ENCODE results near the gene CD163L1. TPM values are rescaled to one million over a fixed set of nuclear protein-coding genes. Genes with fewer than 3 reads are reported as not detected.

Gene CD163L1
- total RNA-seq, 2 experiments from 2014 or later: not detected

GRCh38 chr12:7351177-7351576, 92.8 kb downstream of the CD163L1 start:
- H3K4me3 ChIP-seq (ENCODE audit: low read depth, low read length, poor library complexity, severe bottlenecking): no peak overlapping the region
- no peaks in the 10 kb centered on the region for H3K4me1 ChIP-seq (ENCODE audit: insufficient read depth, low read length, poor library complexity, severe bottlenecking)
- H3K9me3 ChIP-seq (ENCODE audit: low read length): no peaks in the 10 kb centered on the region
- no peak overlapping the region for H3K27ac ChIP-seq (ENCODE audit: low read depth, low read length, poor library complexity, severe bottlenecking)
- H3K9me2 ChIP-seq (ENCODE audit: insufficient read depth, low read length): no peaks in the 10 kb centered on the region; the same call in 1 of the 2 replicates
- BruUV-seq (replicated peaks): no TSS peak
- no peak overlapping the region for H2AFZ ChIP-seq (ENCODE audit: low read length)
- no peaks in the 10 kb centered on the region for H4K20me1 ChIP-seq (ENCODE audit: insufficient read depth, low read length)
- no peak for TF ChIP-seq CTCF (conservative IDR thresholded peaks at IDR 0.05; ENCODE audit: low read length)
- intact Hi-C loops (cut with micrococcal nuclease; ENCODE audit: unreplicated experiment): no loop called here
- POLR2A ChIA-PET: no interaction called here
- H3K79me2 ChIP-seq (ENCODE audit: insufficient read depth, low read depth, low read length): no peaks in the 10 kb centered on the region
- CTCF ChIA-PET (ENCODE audit: unreplicated experiment): no interaction called here
- H3K4me2 ChIP-seq (ENCODE audit: low read length): no peak overlapping the region
- no peak for DNase-seq (ENCODE audit: low spot score)
- H3K36me3 ChIP-seq (ENCODE audit: insufficient read depth, low read length): no peaks in the 10 kb centered on the region

- Histone ChIP-seq H2AFZ (ENCODE audit: low read length) (no peak overlapping the region), H3K9me2 (ENCODE audit: insufficient read depth, low read length) (no peaks in the 10 kb centered on the region; the same call in 1 of the 2 replicates), H3K4me1 (ENCODE audit: insufficient read depth, low read length, poor library complexity, severe bottlenecking) (no peaks in the 10 kb centered on the region), H4K20me1 (ENCODE audit: insufficient read depth, low read length) (no peaks in the 10 kb centered on the region), H3K36me3 (ENCODE audit: insufficient read depth, low read length) (no peaks in the 10 kb centered on the region), H3K4me2 (ENCODE audit: low read length) (no peak overlapping the region), H3K9me3 (ENCODE audit: low read length) (no peaks in the 10 kb centered on the region), H3K27ac (ENCODE audit: low read depth, low read length, poor library complexity, severe bottlenecking) (no peak overlapping the region), H3K79me2 (ENCODE audit: insufficient read depth, low read depth, low read length) (no peaks in the 10 kb centered on the region), H3K4me3 (ENCODE audit: low read depth, low read length, poor library complexity, severe bottlenecking) (no peak overlapping the region)
- no peak for DNase-seq (ENCODE audit: low spot score)
- POLR2A ChIA-PET: no interaction called here
- BruUV-seq (replicated peaks): no TSS peak
- TF ChIP-seq CTCF (conservative IDR thresholded peaks at IDR 0.05; ENCODE audit: low read length) (no peak), EZH2phosphoT487 (IDR thresholded peaks at IDR 0.05; ENCODE audit: borderline replicate concordance, low read depth, low read length) (no peak)
- CTCF ChIA-PET (ENCODE audit: unreplicated experiment): no interaction called here
- intact Hi-C loops (cut with micrococcal nuclease; ENCODE audit: unreplicated experiment): no loop called here
These were observed 94.5 kb downstream of the CD163L1 start for GRCh38 chr12:7349418-7349817.

- intact Hi-C loops (cut with micrococcal nuclease; ENCODE audit: unreplicated experiment): no loop called here
- Histone ChIP-seq H3K9me2 (ENCODE audit: insufficient read depth, low read length) (no peaks in the 10 kb centered on the region), H3K36me3 (ENCODE audit: insufficient read depth, low read length) (no peaks in the 10 kb centered on the region), H3K9me3 (ENCODE audit: low read length) (no peaks in the 10 kb centered on the region), H3K27ac (ENCODE audit: low read depth, low read length, poor library complexity, severe bottlenecking) (no peak overlapping the region), H3K4me3 (ENCODE audit: low read depth, low read length, poor library complexity, severe bottlenecking) (no peak overlapping the region), H3K4me1 (ENCODE audit: insufficient read depth, low read length, poor library complexity, severe bottlenecking) (no peaks in the 10 kb centered on the region), H2AFZ (ENCODE audit: low read length) (no peak overlapping the region), H4K20me1 (ENCODE audit: insufficient read depth, low read length) (no peaks in the 10 kb centered on the region), H3K79me2 (ENCODE audit: insufficient read depth, low read depth, low read length) (no peaks in the 10 kb centered on the region), H3K4me2 (ENCODE audit: low read length) (no peak overlapping the region)
- DNase-seq (ENCODE audit: low spot score): no peak
- TF ChIP-seq EZH2phosphoT487 (IDR thresholded peaks at IDR 0.05; ENCODE audit: borderline replicate concordance, low read depth, low read length) (no peak), CTCF (conservative IDR thresholded peaks at IDR 0.05; ENCODE audit: low read length) (no peak)
- POLR2A ChIA-PET: no interaction called here
- BruUV-seq (replicated peaks): no TSS peak
- CTCF ChIA-PET (ENCODE audit: unreplicated experiment): no interaction called here
These were observed 97.3 kb downstream of the CD163L1 start for GRCh38 chr12:7346551-7347225.
